GM21381 (cell line): ENCODE measurements around the gene CENATAC.
"Not testable (repeated sequence)": the region's sequence is repeated elsewhere in the genome, so short reads cannot be mapped to it uniquely, and the experiment has no call there.

Source experiments
- ATAC-seq: cut with Tn5 transposase; IDR thresholded peaks from one replicate; pipeline ENCODE4 v1.9.1; 2021; ENCODE audit warnings: mild to moderate bottlenecking, moderate library complexity; ENCODE audit not compliant: unreplicated experiment

Gene CENATAC

GRCh38 chr11:118996926-118997626 is 862 bp upstream of the CENATAC start:
- ATAC-seq, result no peak

GRCh38 chr11:118998388-118998717 is 415 bp downstream of the CENATAC start:
- peak; percentile 15 for ATAC-seq

GRCh38 chr11:118998822-118999221 is 884 bp downstream of the CENATAC start:
- no peak for ATAC-seq

- ATAC-seq, result no peak
These were observed 3.0 kb downstream of the CENATAC start for GRCh38 chr11:119000906-119001305.

- ATAC-seq, result no peak
These were observed 8.7 kb downstream of the CENATAC start for GRCh38 chr11:119006656-119007055.

GRCh38 chr11:119011476-119012053 is 13.6 kb downstream of the CENATAC start:
- ATAC-seq, result no peak

GRCh38 chr11:119012629-119013170 is 14.8 kb downstream of the CENATAC start:
- no peak for ATAC-seq

- no peak for ATAC-seq
These were observed 16.4 kb downstream of the CENATAC start for GRCh38 chr11:119014209-119014924.

GRCh38 chr11:119015054-119015611 is 17.2 kb downstream of the CENATAC start:
- no peak for ATAC-seq

GRCh38 chr11:119016216-119017009 is 18.5 kb downstream of the CENATAC start:
- ATAC-seq, result no peak

- ATAC-seq, result not testable (repeated sequence)
These were observed 19.4 kb downstream of the CENATAC start for GRCh38 chr11:119017377-119017776.

- ATAC-seq, result peak; percentile 84
These were observed 20.4 kb downstream of the CENATAC start, which contains the start of the genes RPS25 and TRAPPC4 for GRCh38 chr11:119018074-119018938. RPS25 (minus strand) TSS chr11:119018343; CDS start chr11:119018284, 59 bp downstream. TRAPPC4 (plus strand) TSS chr11:119018766; CDS start chr11:119018796, 30 bp downstream.

GRCh38 chr11:119019996-119020395 is 22.1 kb downstream of the CENATAC start:
- no peak for ATAC-seq

GRCh38 chr11:119021631-119022030 is 23.7 kb downstream of the CENATAC start:
- ATAC-seq, result no peak

- ATAC-seq, result no peak
These were observed 25.8 kb downstream of the CENATAC start for GRCh38 chr11:119023741-119024140.

GRCh38 chr11:119024430-119025098 is 26.6 kb downstream of the CENATAC start:
- no peak for ATAC-seq

- no peak for ATAC-seq
These were observed 27.1 kb downstream of the CENATAC start for GRCh38 chr11:119025099-119025473.

GRCh38 chr11:119025541-119025940 is 27.6 kb downstream of the CENATAC start:
- no peak for ATAC-seq
